ENCODE measurements around the gene GGA3. TPM values are rescaled to one million over a fixed set of nuclear protein-coding genes. Genes with fewer than 3 reads are reported as not detected.

Gene GGA3
- total RNA-seq, 4 donors from 2014 or later: 31.3 to 42.3 (median 35.3) TPM

- intact Hi-C loops (cut with DNase I; ENCODE audit: low total_unique reads): no loop called here
- no peak overlapping the region for H3K27ac ChIP-seq
- no peaks in the 10 kb centered on the region for H3K9me3 ChIP-seq
- H3K4me1 ChIP-seq: no peaks in the 10 kb centered on the region
- H3K36me3 ChIP-seq: peaks cover 0 to 67% of the 10 kb centered on the region in 2 donors
- TF ChIP-seq CTCF (IDR thresholded peaks at IDR 0.05 in 4 of 5, conservative IDR thresholded peaks at IDR 0.05 in 1 of 5) (no peak), POLR2A (IDR thresholded peaks at IDR 0.05) (no peak)
- no peak for ATAC-seq
- no peaks in the 10 kb centered on the region for H3K27me3 ChIP-seq
- no peak for DNase-seq
- H3K4me3 ChIP-seq: no peak overlapping the region
- in situ Hi-C loops (cut with MboI; ENCODE audit: low sequenced_read_pairs in 4 of 4): no loop called here
Measured at GRCh38 chr17:75231071-75231470, 30.3 kb downstream of the GGA3 start.

GRCh38 chr17:75228847-75229246 is 32.6 kb downstream of the GGA3 start:
- Histone ChIP-seq H3K36me3 (peaks cover 0 to 59% of the 10 kb centered on the region in 2 donors), H3K9me3 (no peaks in the 10 kb centered on the region), H3K4me1 (no peaks in the 10 kb centered on the region), H3K27me3 (no peaks in the 10 kb centered on the region), H3K27ac (peak overlapping the region in 2 of 4 donors; percentile 7 to 47), H3K4me3 (no peak overlapping the region)
- intact Hi-C loops (cut with DNase I; ENCODE audit: low total_unique reads) (no loop called here), in situ Hi-C loops (cut with MboI; ENCODE audit: low sequenced_read_pairs in 4 of 4) (no loop called here)
- TF ChIP-seq POLR2A (IDR thresholded peaks at IDR 0.05) (no peak), CTCF (IDR thresholded peaks at IDR 0.05 in 4 of 5, conservative IDR thresholded peaks at IDR 0.05 in 1 of 5) (no peak)
- no peak for DNase-seq
- no peak for ATAC-seq

GRCh38 chr17:75228305-75228704 is 33.1 kb downstream of the GGA3 start:
- peak overlapping the region in 2 of 4 donors; percentile 7 to 47 for H3K27ac ChIP-seq
- TF ChIP-seq CTCF (IDR thresholded peaks at IDR 0.05 in 4 of 5, conservative IDR thresholded peaks at IDR 0.05 in 1 of 5): no peak
- no peak for TF ChIP-seq POLR2A (IDR thresholded peaks at IDR 0.05)
- H3K9me3 ChIP-seq: no peaks in the 10 kb centered on the region
- DNase-seq: no peak
- no peak overlapping the region for H3K4me3 ChIP-seq
- H3K4me1 ChIP-seq: no peaks in the 10 kb centered on the region
- ATAC-seq: peak; percentile 16 to 47
- peaks cover 0 to 58% of the 10 kb centered on the region in 2 donors for H3K36me3 ChIP-seq
- in situ Hi-C loops (cut with MboI; ENCODE audit: low sequenced_read_pairs in 4 of 4) (no loop called here), intact Hi-C loops (cut with DNase I; ENCODE audit: low total_unique reads) (no loop called here)
- no peaks in the 10 kb centered on the region for H3K27me3 ChIP-seq

- intact Hi-C loops (cut with DNase I; ENCODE audit: low total_unique reads) (no loop called here), in situ Hi-C loops (cut with MboI; ENCODE audit: low sequenced_read_pairs in 4 of 4) (no loop called here)
- no peak for TF ChIP-seq POLR2A (IDR thresholded peaks at IDR 0.05)
- TF ChIP-seq CTCF (IDR thresholded peaks at IDR 0.05 in 4 of 5, conservative IDR thresholded peaks at IDR 0.05 in 1 of 5): no peak
- DNase-seq (no peak), ATAC-seq (no peak)
- Histone ChIP-seq H3K27me3 (no peaks in the 10 kb centered on the region), H3K4me3 (no peak overlapping the region), H3K4me1 (no peaks in the 10 kb centered on the region), H3K36me3 (peaks cover 0 to 54% of the 10 kb centered on the region in 2 donors), H3K9me3 (no peaks in the 10 kb centered on the region), H3K27ac (no peak overlapping the region)
Measured at GRCh38 chr17:75227729-75228128, 33.7 kb downstream of the GGA3 start.

GRCh38 chr17:75225016-75225415 is 36.4 kb downstream of the GGA3 start:
- in situ Hi-C loops (cut with MboI; ENCODE audit: low sequenced_read_pairs in 4 of 4): no loop called here
- peaks cover 0 to 42% of the 10 kb centered on the region in 2 donors for H3K36me3 ChIP-seq
- TF ChIP-seq CTCF (IDR thresholded peaks at IDR 0.05 in 4 of 5, conservative IDR thresholded peaks at IDR 0.05 in 1 of 5) (no peak), POLR2A (IDR thresholded peaks at IDR 0.05) (no peak)

More at GRCh38 chr17:75225016-75225415, 36.4 kb downstream of the GGA3 start:
- H3K4me3 ChIP-seq: no peak overlapping the region
- no peaks in the 10 kb centered on the region for H3K27me3 ChIP-seq
- no peaks in the 10 kb centered on the region for H3K9me3 ChIP-seq
- no peaks in the 10 kb centered on the region for H3K4me1 ChIP-seq
- intact Hi-C loops (cut with DNase I; ENCODE audit: low total_unique reads): no loop called here
- DNase-seq (no peak), ATAC-seq (no peak)
- H3K27ac ChIP-seq: no peak overlapping the region
